ENCODE data around the gene CMTM4.

Gene CMTM4

DNA sequence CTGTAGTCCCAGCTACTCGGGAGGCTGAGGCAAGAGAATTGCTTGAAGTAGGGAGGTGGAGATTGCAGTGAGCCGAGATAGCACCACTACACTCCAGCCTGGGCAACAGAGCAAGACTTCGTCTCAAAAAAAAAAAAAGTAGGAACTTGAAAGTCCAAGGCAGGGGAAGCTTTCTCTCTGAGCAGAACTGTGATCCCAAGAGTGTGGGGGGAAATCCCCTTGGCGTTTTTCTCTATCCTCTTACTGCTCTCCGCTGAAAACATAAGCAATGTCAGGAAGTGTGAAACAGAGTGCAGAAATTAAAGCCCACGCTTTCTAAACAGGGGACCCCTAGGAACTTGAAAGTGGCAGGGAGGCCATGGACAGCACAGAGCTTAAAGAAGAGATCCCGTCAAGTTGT lies 101.8 kb downstream of the CMTM4 start:
- DNase-seq (ENCODE audit: low read depth) = no peak
- H3K4me3 ChIP-seq (ENCODE audit: low read depth, low read length) = no peak overlapping the region
- TF ChIP-seq, protein P1, sequence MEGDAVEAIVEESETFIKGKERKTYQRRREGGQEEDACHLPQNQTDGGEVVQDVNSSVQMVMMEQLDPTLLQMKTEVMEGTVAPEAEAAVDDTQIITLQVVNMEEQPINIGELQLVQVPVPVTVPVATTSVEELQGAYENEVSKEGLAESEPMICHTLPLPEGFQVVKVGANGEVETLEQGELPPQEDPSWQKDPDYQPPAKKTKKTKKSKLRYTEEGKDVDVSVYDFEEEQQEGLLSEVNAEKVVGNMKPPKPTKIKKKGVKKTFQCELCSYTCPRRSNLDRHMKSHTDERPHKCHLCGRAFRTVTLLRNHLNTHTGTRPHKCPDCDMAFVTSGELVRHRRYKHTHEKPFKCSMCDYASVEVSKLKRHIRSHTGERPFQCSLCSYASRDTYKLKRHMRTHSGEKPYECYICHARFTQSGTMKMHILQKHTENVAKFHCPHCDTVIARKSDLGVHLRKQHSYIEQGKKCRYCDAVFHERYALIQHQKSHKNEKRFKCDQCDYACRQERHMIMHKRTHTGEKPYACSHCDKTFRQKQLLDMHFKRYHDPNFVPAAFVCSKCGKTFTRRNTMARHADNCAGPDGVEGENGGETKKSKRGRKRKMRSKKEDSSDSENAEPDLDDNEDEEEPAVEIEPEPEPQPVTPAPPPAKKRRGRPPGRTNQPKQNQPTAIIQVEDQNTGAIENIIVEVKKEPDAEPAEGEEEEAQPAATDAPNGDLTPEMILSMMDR (IDR thresholded peaks at IDR 0.05; ENCODE audit: low read depth, low read length) = no peak
- TF ChIP-seq POLR2A (IDR thresholded peaks at IDR 0.05; ENCODE audit: extremely low read depth, insufficient read length) (no peak), MYC (IDR thresholded peaks at IDR 0.05; ENCODE audit: low read depth, low read length) (no peak)
- TF ChIP-seq, protein P2, sequence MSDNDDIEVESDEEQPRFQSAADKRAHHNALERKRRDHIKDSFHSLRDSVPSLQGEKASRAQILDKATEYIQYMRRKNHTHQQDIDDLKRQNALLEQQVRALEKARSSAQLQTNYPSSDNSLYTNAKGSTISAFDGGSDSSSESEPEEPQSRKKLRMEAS (IDR thresholded peaks at IDR 0.05; ENCODE audit: low read depth, low read length) = no peak

DNA sequence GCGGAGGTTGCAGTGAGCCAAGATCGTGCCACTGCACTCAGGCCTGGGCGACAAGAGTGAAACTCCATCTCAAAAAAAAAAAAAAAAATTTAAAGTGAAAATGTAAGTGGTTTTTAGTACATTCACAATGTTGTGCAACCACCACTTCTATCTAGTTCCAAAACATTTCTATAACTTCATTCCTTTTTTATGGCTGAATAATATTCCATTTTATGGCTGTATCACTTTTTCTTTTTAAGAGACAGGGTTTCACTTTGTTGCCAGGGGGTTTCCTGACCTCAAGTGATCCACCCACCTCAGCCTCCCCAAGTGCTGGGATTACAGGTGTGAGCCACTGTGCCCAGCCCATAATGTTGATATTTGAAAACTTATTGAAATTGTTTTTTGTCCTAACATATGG lies 103.7 kb downstream of the CMTM4 start:
- TF ChIP-seq MYC (IDR thresholded peaks at IDR 0.05; ENCODE audit: low read depth, low read length) (no peak), POLR2A (IDR thresholded peaks at IDR 0.05; ENCODE audit: extremely low read depth, insufficient read length) (no peak)
- TF ChIP-seq, protein P1 (IDR thresholded peaks at IDR 0.05; ENCODE audit: low read depth, low read length) = no peak
- TF ChIP-seq, protein P2 (IDR thresholded peaks at IDR 0.05; ENCODE audit: low read depth, low read length) = no peak
- DNase-seq (ENCODE audit: low read depth) = no peak
- no peak overlapping the region for H3K4me3 ChIP-seq (ENCODE audit: low read depth, low read length)

DNA sequence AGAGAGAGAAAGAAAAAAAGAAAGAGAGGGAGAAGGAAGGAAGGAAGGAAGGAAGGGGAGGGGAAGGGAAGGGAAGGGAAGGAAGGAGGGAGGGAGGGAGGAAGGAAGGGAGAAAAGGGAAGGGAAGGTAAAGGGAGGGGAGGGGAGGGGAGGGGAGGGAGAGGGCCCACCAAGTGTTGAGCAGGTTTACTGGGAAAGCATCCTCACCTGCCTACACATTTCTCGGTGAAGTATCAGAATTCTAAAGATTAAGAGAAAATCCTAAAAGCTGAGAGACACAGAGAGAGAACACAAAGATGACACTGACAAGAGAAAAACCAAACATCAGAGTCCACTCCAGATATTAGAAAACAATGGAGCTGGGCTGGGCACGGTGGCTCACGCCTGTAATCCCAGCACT lies 104.3 kb downstream of the CMTM4 start:
- TF ChIP-seq POLR2A (IDR thresholded peaks at IDR 0.05; ENCODE audit: extremely low read depth, insufficient read length) (no peak), MYC (IDR thresholded peaks at IDR 0.05; ENCODE audit: low read depth, low read length) (no peak)
- TF ChIP-seq, protein P2 (IDR thresholded peaks at IDR 0.05; ENCODE audit: low read depth, low read length) = no peak
- TF ChIP-seq, protein P1 (IDR thresholded peaks at IDR 0.05; ENCODE audit: low read depth, low read length) = no peak
- DNase-seq (ENCODE audit: low read depth) = no peak
- H3K4me3 ChIP-seq (ENCODE audit: low read depth, low read length) = no peak overlapping the region

DNA sequence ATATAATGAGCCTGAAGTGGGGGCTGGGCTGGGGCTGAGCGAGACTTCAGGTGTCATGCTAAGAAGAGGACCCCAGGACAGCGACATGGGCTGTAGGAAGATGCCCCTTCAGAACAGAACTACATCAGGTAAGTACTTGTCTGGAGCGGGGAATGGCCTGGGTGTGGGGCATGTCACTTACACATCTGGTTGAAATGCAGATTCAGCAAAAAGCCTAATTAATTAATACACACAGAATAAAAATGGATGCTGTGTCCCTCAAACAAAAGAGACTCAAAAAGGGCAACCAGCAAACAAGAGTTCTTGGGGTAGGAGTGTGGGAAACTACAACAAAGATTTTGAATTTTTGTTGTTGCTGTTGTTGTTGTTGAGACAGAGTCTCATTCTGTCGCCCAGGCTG lies 105.5 kb downstream of the CMTM4 start:
- TF ChIP-seq POLR2A (IDR thresholded peaks at IDR 0.05; ENCODE audit: extremely low read depth, insufficient read length) = no peak
- TF ChIP-seq, protein P1 (IDR thresholded peaks at IDR 0.05; ENCODE audit: low read depth, low read length) = no peak
- TF ChIP-seq, protein P2 (IDR thresholded peaks at IDR 0.05; ENCODE audit: low read depth, low read length) = no peak
- no peak for TF ChIP-seq MYC (IDR thresholded peaks at IDR 0.05; ENCODE audit: low read depth, low read length)
- no peak overlapping the region for H3K4me3 ChIP-seq (ENCODE audit: low read depth, low read length)
- no peak for DNase-seq (ENCODE audit: low read depth)

DNA sequence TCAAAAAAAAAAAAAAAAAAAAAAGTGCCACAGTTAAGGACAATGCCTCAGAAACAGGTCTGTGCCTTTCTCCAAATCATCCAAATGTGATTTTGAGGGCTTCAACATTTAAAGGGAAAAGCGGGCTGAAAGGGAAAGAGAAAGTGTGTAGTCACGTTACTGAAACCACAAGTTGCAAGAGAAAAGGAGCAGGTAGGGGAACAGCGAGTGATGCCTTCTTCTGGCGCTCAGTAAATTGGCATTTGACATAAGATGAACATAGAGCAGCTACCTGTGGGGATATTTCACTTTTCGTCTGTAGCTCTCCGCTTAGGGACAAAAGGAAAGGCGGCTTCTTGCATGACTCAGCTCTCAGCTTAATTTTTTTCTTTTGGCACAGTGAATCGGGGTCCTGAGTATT lies 106.2 kb downstream of the CMTM4 start:
- TF ChIP-seq POLR2A (IDR thresholded peaks at IDR 0.05; ENCODE audit: extremely low read depth, insufficient read length) (no peak), MYC (IDR thresholded peaks at IDR 0.05; ENCODE audit: low read depth, low read length) (no peak)
- TF ChIP-seq, protein P2 (IDR thresholded peaks at IDR 0.05; ENCODE audit: low read depth, low read length) = no peak
- TF ChIP-seq, protein P1 (IDR thresholded peaks at IDR 0.05; ENCODE audit: low read depth, low read length) = no peak
- DNase-seq (ENCODE audit: low read depth) = no peak
- no peak overlapping the region for H3K4me3 ChIP-seq (ENCODE audit: low read depth, low read length)

Data from NB4 (cell line).